HG02943 (cell line): ENCODE data around the gene ZNF492.
"Not testable (repeated sequence)": the region's sequence is repeated elsewhere in the genome, so short reads cannot be mapped to it uniquely, and the experiment has no call there.

Source experiments
- ATAC-seq: cut with Tn5 transposase; IDR thresholded peaks from one replicate; pipeline ENCODE4 v1.9.1; 2021; ENCODE audit warnings: mild to moderate bottlenecking, low read depth, moderate library complexity; ENCODE audit not compliant: unreplicated experiment

Gene ZNF492

GRCh38 chr19:22616659-22617058 lies 17.5 kb upstream of the ZNF492 start:
- no peak for ATAC-seq

- not testable (repeated sequence) for ATAC-seq
Observed at GRCh38 chr19:22617181-22617580, 16.9 kb upstream of the ZNF492 start.

GRCh38 chr19:22617614-22618320 lies 16.4 kb upstream of the ZNF492 start:
- ATAC-seq: no peak

GRCh38 chr19:22619371-22619770 lies 14.8 kb upstream of the ZNF492 start:
- ATAC-seq: no peak

GRCh38 chr19:22619932-22620331 lies 14.2 kb upstream of the ZNF492 start:
- no peak for ATAC-seq

- no peak for ATAC-seq
Observed at GRCh38 chr19:22620401-22620800, 13.7 kb upstream of the ZNF492 start.

- ATAC-seq: no peak
Observed at GRCh38 chr19:22620912-22621311, 13.2 kb upstream of the ZNF492 start.

- no peak for ATAC-seq
Observed at GRCh38 chr19:22622020-22622419, 12.1 kb upstream of the ZNF492 start.

- no peak for ATAC-seq
Observed at GRCh38 chr19:22622901-22623840, 11.0 kb upstream of the ZNF492 start.

- ATAC-seq: no peak
Observed at GRCh38 chr19:22623841-22624221, 10.3 kb upstream of the ZNF492 start.

GRCh38 chr19:22625266-22626035 lies 8.7 kb upstream of the ZNF492 start:
- ATAC-seq: no peak

- ATAC-seq: no peak
Observed at GRCh38 chr19:22627526-22627925, 6.6 kb upstream of the ZNF492 start.

GRCh38 chr19:22628401-22628800 lies 5.7 kb upstream of the ZNF492 start:
- no peak for ATAC-seq

GRCh38 chr19:22634450-22634827 lies 315 bp downstream of the ZNF492 start:
- no peak for ATAC-seq

- not testable (repeated sequence) for ATAC-seq
Observed at GRCh38 chr19:22685493-22685892, 51.4 kb downstream of the ZNF492 start.

- ATAC-seq: not testable (repeated sequence)
Observed at GRCh38 chr19:22702661-22703060, 68.5 kb downstream of the ZNF492 start.

- ATAC-seq: not testable (repeated sequence)
Observed at GRCh38 chr19:22703096-22703495, 69.0 kb downstream of the ZNF492 start.

- ATAC-seq: no peak
Observed at GRCh38 chr19:22708983-22709382, 74.9 kb downstream of the ZNF492 start.
